Neural progenitor cell (in vitro differentiated cells): ENCODE measurements around the gene TBC1D19. TPM values are rescaled to one million over a fixed set of nuclear protein-coding genes. Genes with fewer than 3 reads are reported as not detected.

Experiments used
- DNase-seq: peaks from one replicate; pipeline ENCODE4 v3.0.0-alpha.2; 2016; ENCODE audit warnings: low spot score
- H2AFZ ChIP-seq: fragments of 200-600 bp; sonication (generic); replicated peaks from 2 replicates; pipeline ENCODE4 v1.6.1; 2016; ENCODE audit warnings: antibody characterized with exemption
- H3F3A ChIP-seq: fragments of 200-600 bp; sonication (generic); 2 replicates; pipeline ENCODE4 v1.6.1; 2016; ENCODE audit warnings: antibody characterized with exemption, low read depth
- H3K27ac ChIP-seq: fragments of 200-600 bp; sonication (generic); 2 replicates; pipeline ENCODE4 v1.5.1; 2016; ENCODE audit warnings: mild to moderate bottlenecking
- H3K27me3 ChIP-seq: fragments of 200-600 bp; sonication (generic); 2 replicates; pipeline ENCODE4 v1.6.1; 2016; ENCODE audit warnings: mild to moderate bottlenecking, moderate library complexity
- H3K36me3 ChIP-seq: fragments of 200-600 bp; sonication (generic); 2 replicates; pipeline ENCODE4 v1.5.1; 2016
- H3K4me1 ChIP-seq: fragments of 200-600 bp; sonication (generic); 2 replicates; pipeline ENCODE4 v1.6.1; 2016; ENCODE audit warnings: mixed run types
- H3K4me2 ChIP-seq: fragments of 200-600 bp; sonication (generic); 2 replicates; pipeline ENCODE4 v1.6.1; 2016
- H3K4me3 ChIP-seq: fragments of 200-600 bp; sonication (generic); 2 replicates; pipeline ENCODE4 v1.5.1; 2016
- H3K79me2 ChIP-seq: fragments of 200-600 bp; sonication (generic); 2 replicates; pipeline ENCODE4 v1.6.1; 2016; ENCODE audit warnings: low read depth
- H3K9ac ChIP-seq: fragments of 200-600 bp; sonication (generic); 2 replicates; pipeline ENCODE4 v1.6.1; 2016
- H3K9me3 ChIP-seq: fragments of 200-600 bp; sonication (generic); 2 replicates; pipeline ENCODE4 v1.5.1; 2016; ENCODE audit warnings: low read depth
- H4K20me1 ChIP-seq: fragments of 200-600 bp; sonication (generic); 2 replicates; pipeline ENCODE4 v1.6.1; 2016; ENCODE audit warnings: low read depth
- H3K27ac Mint-ChIP-seq: 3 replicates; pipeline ENCODE4 v1.8.0; 2021; ENCODE audit warnings: mixed read lengths
- H3K27me3 Mint-ChIP-seq: 2 replicates; pipeline ENCODE4 v1.8.0; 2022; ENCODE audit warnings: low read depth, mild to moderate bottlenecking, inconsistent platforms, moderate library complexity, mixed read lengths; ENCODE audit not compliant: insufficient read depth
- H3K36me3 Mint-ChIP-seq: 3 replicates; pipeline ENCODE4 v1.8.0; 2021; ENCODE audit warnings: mixed read lengths
- H3K4me1 Mint-ChIP-seq: 3 replicates; pipeline ENCODE4 v1.8.0; 2021; ENCODE audit warnings: mixed read lengths
- H3K4me3 Mint-ChIP-seq: 3 replicates; pipeline ENCODE4 v1.8.0; 2021; ENCODE audit warnings: mild to moderate bottlenecking, moderate library complexity, mixed read lengths
- H3K9me3 Mint-ChIP-seq: 3 replicates; pipeline ENCODE4 v1.8.0; 2020; ENCODE audit warnings: mixed read lengths
- CTCF ChIP-seq: fragments of 200-600 bp; sonication (generic); IDR thresholded peaks from 2 replicates; pipeline ENCODE4 v1.5.1; 2017; ENCODE audit warnings: antibody characterized with exemption, mild to moderate bottlenecking
- EZH2 ChIP-seq: fragments of 200-600 bp; sonication (generic); IDR thresholded peaks from 2 replicates; pipeline ENCODE4 v1.6.1; 2017; ENCODE audit warnings: antibody characterized with exemption, mild to moderate bottlenecking, moderate library complexity
- EZH2phosphoT487 ChIP-seq: fragments of 200-600 bp; sonication (generic); IDR thresholded peaks from 2 replicates; pipeline ENCODE4 v1.6.1; 2017; ENCODE audit warnings: antibody characterized with exemption
- total RNA-seq: library from RNA; depleted of rRNA; stranded (reverse); fragments of >200 nt; gene quantifications from 2 replicates; pipeline ENCODE4 v1.2.3, GENCODE V29; 2015; ENCODE audit warnings: low replicate concordance

The TBC1D19 gene
- total RNA-seq, 1 donor from 2014 or later: 30.7 TPM

GRCh38 chr4:26570596-26570995 is 13.3 kb upstream of the TBC1D19 start:
- no peak overlapping the region for H3K4me3 Mint-ChIP-seq
- no peaks in the 10 kb centered on the region for H3K36me3 Mint-ChIP-seq

GRCh38 chr4:26573389-26573794 is 10.5 kb upstream of the TBC1D19 start:
- Histone ChIP-seq H3K9me3 (no peaks in the 10 kb centered on the region), H3K27me3 (no peaks in the 10 kb centered on the region), H2AFZ (no peak overlapping the region), H3K9ac (no peak overlapping the region), H3K36me3 (no peaks in the 10 kb centered on the region), H3F3A (no peaks in the 10 kb centered on the region), H3K4me1 (peaks cover 7% of the 10 kb centered on the region), H3K4me2 (no peak overlapping the region), H3K4me3 (no peak overlapping the region), H4K20me1 (no peaks in the 10 kb centered on the region), H3K27ac (no peak overlapping the region), H3K79me2 (no peaks in the 10 kb centered on the region)
- Mint-ChIP-seq H3K4me1 (peaks cover 18% of the 10 kb centered on the region), H3K36me3 (no peaks in the 10 kb centered on the region), H3K4me3 (no peak overlapping the region), H3K27ac (no peak overlapping the region), H3K27me3 (peaks cover 2% of the 10 kb centered on the region), H3K9me3 (peaks cover 3% of the 10 kb centered on the region)
- TF ChIP-seq CTCF (no peak), EZH2 (no peak), EZH2phosphoT487 (no peak)
- DNase-seq: no peak

More at GRCh38 chr4:26570596-26570995, 13.3 kb upstream of the TBC1D19 start:
- Histone ChIP-seq H3K27me3 (no peaks in the 10 kb centered on the region), H3K36me3 (no peaks in the 10 kb centered on the region), H3K4me3 (no peak overlapping the region), H3F3A (no peaks in the 10 kb centered on the region), H3K9ac (no peak overlapping the region), H3K4me2 (no peak overlapping the region), H2AFZ (no peak overlapping the region), H4K20me1 (no peaks in the 10 kb centered on the region), H3K27ac (no peak overlapping the region), H3K9me3 (no peaks in the 10 kb centered on the region), H3K79me2 (no peaks in the 10 kb centered on the region), H3K4me1 (peaks cover 7% of the 10 kb centered on the region)
- Mint-ChIP-seq H3K4me1 (peaks cover 31% of the 10 kb centered on the region), H3K27me3 (peaks cover 2% of the 10 kb centered on the region), H3K27ac (no peak overlapping the region), H3K9me3 (peaks cover 3% of the 10 kb centered on the region)
- TF ChIP-seq EZH2phosphoT487 (no peak), CTCF (no peak), EZH2 (no peak)
- DNase-seq: no peak

- Mint-ChIP-seq H3K27me3 (peaks cover under 1% of the 10 kb centered on the region), H3K4me3 (no peak overlapping the region), H3K36me3 (no peaks in the 10 kb centered on the region), H3K27ac (no peak overlapping the region), H3K4me1 (peaks cover 9% of the 10 kb centered on the region), H3K9me3 (peaks cover 3% of the 10 kb centered on the region)
- H3K27ac ChIP-seq: no peak overlapping the region
- H3K9me3 ChIP-seq: no peaks in the 10 kb centered on the region
- H3K79me2 ChIP-seq: no peaks in the 10 kb centered on the region
- no peak overlapping the region for H3K9ac ChIP-seq
- no peaks in the 10 kb centered on the region for H3F3A ChIP-seq
- H3K27me3 ChIP-seq: no peaks in the 10 kb centered on the region
- H3K4me3 ChIP-seq: no peak overlapping the region
- no peaks in the 10 kb centered on the region for H4K20me1 ChIP-seq
- peaks cover 7% of the 10 kb centered on the region for H3K4me1 ChIP-seq
- H3K4me2 ChIP-seq: no peak overlapping the region
- peak; percentile 3 for DNase-seq
- H2AFZ ChIP-seq: peak overlapping the region; percentile 30
- TF ChIP-seq EZH2phosphoT487 (no peak), CTCF (no peak), EZH2 (no peak)
- H3K36me3 ChIP-seq: no peaks in the 10 kb centered on the region
Measured at GRCh38 chr4:26574563-26574962, 9.3 kb upstream of the TBC1D19 start.
